Thoracic aorta (tissue), 2 donors: ENCODE measurements around the gene POU4F1. TPM values are rescaled to one million over a fixed set of nuclear protein-coding genes. Genes with fewer than 3 reads are reported as not detected.

Source experiments
- ATAC-seq: fragments of 150-250 bp; one replicate; pipeline ENCODE4 v1.8.0; 2017; ENCODE audit warnings: low read depth; ENCODE audit not compliant: insufficient number of reproducible peaks, low FRiP score
- DNase-seq: peaks from one replicate; pipeline ENCODE4 v3.0.0-alpha.2; 2020; ENCODE audit warnings: low spot score
- H3K27ac ChIP-seq, 2 donors: fragments of 200-600 bp; sonication (generic); 1 replicate in 1 of 2; 2 replicates in 1 of 2; pipeline ENCODE4 v1.5.1; 2016; ENCODE audit warnings: mild to moderate bottlenecking in 2 of 2, moderate library complexity in 2 of 2
- H3K27me3 ChIP-seq: fragments of 200-600 bp; sonication (generic); replicated peaks from 2 replicates; pipeline ENCODE4 v1.6.0; 2016; ENCODE audit warnings: mild to moderate bottlenecking; ENCODE audit not compliant: insufficient read depth
- H3K36me3 ChIP-seq: fragments of 200-600 bp; sonication (generic); one replicate; pipeline ENCODE4 v1.5.1; 2016
- H3K4me1 ChIP-seq, 2 donors: fragments of 200-600 bp; sonication (generic); 1 replicate in 1 of 2; 2 replicates in 1 of 2; pipeline versions ENCODE4 v1.5.1 to v1.6.0; 2016; ENCODE audit warnings: low read depth in 2 of 2, mild to moderate bottlenecking in 1 of 2; ENCODE audit not compliant: control insufficient read depth in 1 of 2
- H3K4me3 ChIP-seq: fragments of 200-600 bp; sonication (generic); 2 replicates; pipeline ENCODE4 v1.5.1; 2016; ENCODE audit warnings: mild to moderate bottlenecking
- H3K9me3 ChIP-seq: fragments of 200-600 bp; sonication (generic); 2 replicates; pipeline ENCODE4 v1.5.1; 2016
- total RNA-seq, 2 donors: library from RNA; depleted of rRNA; stranded (reverse); fragments of >200 nt; gene quantifications; one replicate each; pipeline versions ENCODE4 v1.1.0 to v1.2.3, GENCODE V29; 2016
- TF ChIP-seq, protein P1 (sequence below): fragments of 200-600 bp; sonication (generic); IDR thresholded peaks from one replicate; pipeline ENCODE4 v1.5.1; 2019; ENCODE audit warnings: antibody characterized with exemption

Gene POU4F1
- total RNA-seq, 2 donors from 2014 or later, result 1.1 TPM; not detected in 1

DNA sequence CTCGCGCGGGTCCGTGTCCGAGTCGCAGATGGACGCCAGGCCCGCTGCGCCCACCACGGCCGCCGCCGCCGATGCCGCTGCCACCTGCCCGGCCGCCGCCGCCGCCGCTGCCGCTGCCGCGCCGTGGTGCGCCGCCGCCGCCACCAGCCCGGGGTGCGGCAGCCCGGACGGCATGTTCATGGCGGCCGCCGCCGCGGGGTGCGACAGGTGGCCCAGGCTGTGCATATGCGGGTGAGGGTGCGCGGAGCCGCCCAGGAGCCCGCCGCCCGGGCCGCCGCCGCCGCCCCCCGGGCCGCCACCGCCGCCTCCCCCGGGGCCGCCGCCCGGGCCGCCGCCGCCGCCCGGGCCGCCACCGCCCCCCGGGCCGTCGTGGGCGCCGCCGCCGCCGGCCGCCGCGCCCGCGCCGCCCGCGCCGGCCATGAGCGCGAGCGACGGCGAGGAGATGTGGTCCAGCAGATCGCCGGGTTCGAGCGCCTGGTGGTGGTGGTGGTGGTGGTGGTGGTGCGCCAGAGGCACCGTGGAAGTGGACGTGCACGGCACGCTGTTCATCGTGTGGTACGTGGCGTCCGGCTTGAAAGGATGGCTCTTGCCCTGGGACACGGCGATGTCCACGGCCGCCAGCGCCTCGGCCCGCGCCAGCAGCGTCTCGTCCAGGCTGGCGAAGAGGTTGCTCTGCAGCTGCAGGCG is 1.3 kb downstream of the POU4F1 start:
- no peak for ATAC-seq
- TF ChIP-seq, protein P1, sequence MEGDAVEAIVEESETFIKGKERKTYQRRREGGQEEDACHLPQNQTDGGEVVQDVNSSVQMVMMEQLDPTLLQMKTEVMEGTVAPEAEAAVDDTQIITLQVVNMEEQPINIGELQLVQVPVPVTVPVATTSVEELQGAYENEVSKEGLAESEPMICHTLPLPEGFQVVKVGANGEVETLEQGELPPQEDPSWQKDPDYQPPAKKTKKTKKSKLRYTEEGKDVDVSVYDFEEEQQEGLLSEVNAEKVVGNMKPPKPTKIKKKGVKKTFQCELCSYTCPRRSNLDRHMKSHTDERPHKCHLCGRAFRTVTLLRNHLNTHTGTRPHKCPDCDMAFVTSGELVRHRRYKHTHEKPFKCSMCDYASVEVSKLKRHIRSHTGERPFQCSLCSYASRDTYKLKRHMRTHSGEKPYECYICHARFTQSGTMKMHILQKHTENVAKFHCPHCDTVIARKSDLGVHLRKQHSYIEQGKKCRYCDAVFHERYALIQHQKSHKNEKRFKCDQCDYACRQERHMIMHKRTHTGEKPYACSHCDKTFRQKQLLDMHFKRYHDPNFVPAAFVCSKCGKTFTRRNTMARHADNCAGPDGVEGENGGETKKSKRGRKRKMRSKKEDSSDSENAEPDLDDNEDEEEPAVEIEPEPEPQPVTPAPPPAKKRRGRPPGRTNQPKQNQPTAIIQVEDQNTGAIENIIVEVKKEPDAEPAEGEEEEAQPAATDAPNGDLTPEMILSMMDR, result no peak
- Histone ChIP-seq H3K4me3 (peak overlapping the region; percentile 65), H3K36me3 (no peaks in the 10 kb centered on the region), H3K27ac (no peak overlapping the region), H3K4me1 (peaks cover 18 to 21% of the 10 kb centered on the region in 2 donors), H3K27me3 (peaks cover 60% of the 10 kb centered on the region), H3K9me3 (no peaks in the 10 kb centered on the region)
- DNase-seq, result no peak

DNA sequence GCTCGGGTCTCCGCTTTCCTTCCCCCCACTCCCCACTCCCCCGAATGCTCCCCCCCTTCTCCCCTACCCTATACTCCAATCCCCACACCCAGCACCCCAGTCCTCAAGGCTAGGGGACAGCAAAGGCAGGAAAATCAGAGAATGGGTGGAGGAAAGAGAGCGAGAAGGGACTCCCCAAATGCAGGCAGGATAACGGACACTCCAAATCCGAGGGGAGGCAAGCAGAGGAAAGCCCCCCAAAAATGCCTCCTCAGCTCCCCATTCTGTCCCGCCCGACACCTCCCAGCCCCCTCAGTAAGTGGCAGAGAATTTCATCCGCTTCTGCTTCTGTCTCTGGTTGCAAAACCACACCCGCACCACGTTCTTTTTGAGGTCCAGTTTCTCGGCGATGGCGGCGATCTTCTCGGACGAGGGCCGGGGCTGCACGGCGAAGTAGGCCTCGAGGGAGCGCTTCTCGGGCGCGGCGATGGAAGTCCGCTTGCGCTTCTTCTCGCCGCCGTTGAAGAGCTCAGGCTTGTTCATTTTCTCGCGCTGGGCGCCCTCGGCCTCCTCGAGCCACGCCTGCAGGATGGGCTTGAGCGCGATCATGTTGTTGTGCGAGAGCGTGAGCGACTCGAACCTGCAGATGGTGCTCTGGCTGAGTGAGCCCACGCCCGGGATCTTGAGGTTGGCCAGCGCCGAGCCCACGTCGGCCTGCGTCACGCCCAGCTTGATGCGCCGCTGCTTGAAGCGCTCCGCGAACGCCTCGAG is 2.1 kb downstream of the POU4F1 start:
- no peak overlapping the region for H3K27ac ChIP-seq
- TF ChIP-seq, protein P1, result no peak
- H3K4me3 ChIP-seq, result peak overlapping the region; percentile 21
- DNase-seq, result no peak
- peaks cover 20 to 21% of the 10 kb centered on the region in 2 donors for H3K4me1 ChIP-seq
- H3K9me3 ChIP-seq, result no peaks in the 10 kb centered on the region
- no peak for ATAC-seq
- H3K27me3 ChIP-seq, result peaks cover 60% of the 10 kb centered on the region
- no peaks in the 10 kb centered on the region for H3K36me3 ChIP-seq

DNA sequence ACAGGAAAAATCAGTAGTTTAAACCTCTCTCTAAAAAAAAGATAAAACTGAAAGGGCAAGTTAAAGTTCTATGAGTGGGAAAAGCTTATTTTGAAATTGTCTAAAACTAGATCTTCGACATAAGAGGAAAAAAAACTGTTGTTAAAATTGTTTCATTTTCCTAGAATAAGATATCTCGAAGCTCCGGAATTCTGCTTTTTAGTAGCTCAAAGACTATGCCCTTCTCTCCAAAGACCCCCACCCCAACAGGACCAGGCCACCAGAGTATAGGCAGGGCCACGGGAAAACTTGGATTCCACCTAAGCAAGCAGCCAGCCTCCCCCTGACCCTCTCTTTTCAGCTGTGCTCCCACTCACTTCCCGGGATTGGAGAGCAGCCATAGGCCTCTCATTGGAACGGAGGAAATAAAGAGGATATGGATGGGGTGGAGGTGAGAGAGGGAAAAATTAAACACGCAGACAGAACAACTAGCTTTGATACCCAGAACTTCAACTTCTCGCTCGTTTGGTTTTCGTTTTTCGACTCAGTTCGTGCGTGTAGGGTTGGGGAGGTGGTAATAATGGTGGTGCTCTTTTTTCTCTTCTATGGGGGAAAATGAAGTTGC is 3.0 kb downstream of the POU4F1 start:
- no peak overlapping the region for H3K27ac ChIP-seq
- ATAC-seq (no peak), DNase-seq (no peak)
- peaks cover 21 to 25% of the 10 kb centered on the region in 2 donors for H3K4me1 ChIP-seq
- TF ChIP-seq, protein P1, result no peak
- H3K27me3 ChIP-seq, result peaks cover 52% of the 10 kb centered on the region
- H3K4me3 ChIP-seq, result no peak overlapping the region
- H3K36me3 ChIP-seq, result no peaks in the 10 kb centered on the region
- no peaks in the 10 kb centered on the region for H3K9me3 ChIP-seq

DNA sequence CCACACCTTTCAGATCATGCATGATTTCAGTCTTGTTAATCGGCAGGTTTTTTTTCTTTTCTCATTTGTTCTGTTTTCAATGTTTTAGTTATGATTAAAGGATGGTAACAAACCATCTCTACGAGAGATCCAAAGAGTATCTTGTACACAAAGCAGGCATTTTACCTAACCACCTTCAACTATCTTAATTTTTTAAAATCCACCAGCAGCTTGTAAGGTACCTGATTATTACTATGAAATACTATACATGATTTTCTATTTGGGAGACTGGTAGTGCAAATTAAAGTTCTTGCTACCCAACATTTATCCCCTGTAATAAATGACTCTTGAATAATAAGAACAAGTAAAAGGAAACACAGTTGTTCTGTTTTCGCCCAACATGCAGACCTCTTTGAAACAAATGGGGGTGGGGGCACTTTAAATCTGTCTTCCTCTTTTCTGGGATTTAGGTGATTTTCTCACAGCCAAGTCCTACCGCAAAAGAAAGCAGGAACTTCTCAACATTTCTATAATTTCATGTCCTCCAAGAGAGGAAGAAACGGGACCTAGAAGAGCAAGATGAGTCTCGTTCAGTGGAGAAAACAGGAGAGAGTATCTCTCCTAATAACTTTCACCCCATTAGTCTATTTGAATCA is 3.6 kb downstream of the POU4F1 start:
- Histone ChIP-seq H3K36me3 (no peaks in the 10 kb centered on the region), H3K4me1 (peaks cover 21 to 25% of the 10 kb centered on the region in 2 donors)

More for the DNA sequence above, 3.6 kb downstream of the POU4F1 start:
- no peak for DNase-seq
- Histone ChIP-seq H3K4me3 (no peak overlapping the region), H3K27me3 (peaks cover 51% of the 10 kb centered on the region), H3K27ac (no peak overlapping the region), H3K9me3 (no peaks in the 10 kb centered on the region)
- ATAC-seq, result no peak
- TF ChIP-seq, protein P1, result no peak
